Heart left ventricle (tissue), 13 donors: ENCODE data around the gene TOR4A.

ENCODE experiments used
- CTCF ChIP-seq, 12 donors: fragments of 200-600 bp; sonication (generic) in 4 of 12; IDR thresholded peaks; one replicate each; pipeline versions ENCODE4 v1.5.0 to v1.8.0; 2018 to 2022; ENCODE audit warnings: antibody characterized with exemption in 12 of 12, mild to moderate bottlenecking in 5 of 12
- POLR2A ChIP-seq, 2 donors: fragments of 450-650 bp; IDR thresholded peaks; one replicate each; pipeline ENCODE4 v1.6.1; 2017; ENCODE audit warnings: antibody characterized with exemption in 2 of 2, mild to moderate bottlenecking in 2 of 2, moderate library complexity in 2 of 2
- donor health status: ischemic (EF 13 %, LVEDD 7.1; RV severe dilation, severe dysfunction).
- donor health status: DM: no; HTN: yes; CAD: no.
- donor health status: DM: no; HTN: no; CAD: no.
- donor health status: ischemic (EF 25% LVEDD 6.9; RV normal size, moderate dysfunction).
- donor health status: ischemic (EF 25% LVEDD 5.7; RV mildly dilated, moderate dysfunction).
- donor health status: ischemic (EF 35%, LVEDD 5.7; RV mildly dilated, moderate dysfunction).
- donor health status: nonischemic (EF 11% LVEDD 7.7; RV severe dilation, severe dysfunction).
- donor health status: DM: yes; HTN: yes; CAD: no.
- donor health status: PGD.
- donor health status: ischemic (EF 29% LVEDD 5.4; RV normal size, mild dysfunction).
- donor health status: nonischemic (EF 23%, LVEDD 6.1; RV moderate dilation, normal function).

DNA sequence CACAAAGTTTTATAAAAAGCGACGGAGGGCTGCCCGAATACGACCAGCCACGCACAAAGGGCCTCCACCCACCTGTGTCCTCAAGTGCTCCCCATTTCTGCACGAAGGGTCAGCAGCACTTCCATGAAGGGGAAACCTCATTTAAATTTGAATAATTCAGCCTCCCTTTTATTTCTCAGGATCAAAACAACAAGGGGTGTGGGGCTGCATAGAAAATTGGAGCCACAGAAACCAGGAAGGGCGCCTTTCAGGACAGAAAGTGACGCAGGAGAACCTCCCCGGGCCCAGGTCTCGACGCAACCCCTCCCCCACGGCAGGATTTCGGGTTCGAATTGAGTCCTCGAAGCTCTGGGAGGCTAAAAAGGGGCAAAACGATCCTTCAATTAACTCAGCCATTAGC lies 22.4 kb downstream of the TOR4A start:
- no peak for TF ChIP-seq CTCF (IDR thresholded peaks at IDR 0.05)
- no peak for TF ChIP-seq POLR2A (IDR thresholded peaks at IDR 0.05)
